Measurements from ENCODE around the gene MSH3. TPM values are rescaled to one million over a fixed set of nuclear protein-coding genes. Genes with fewer than 3 reads are reported as not detected.

Gene MSH3
- total RNA-seq, 2 donors from 2014 or later, result 12.6 to 14.9 TPM

GRCh38 chr5:80764786-80765185 lies 110.3 kb downstream of the MSH3 start:
- Histone ChIP-seq H3K4me1 (replicated peaks) (no peaks in the 10 kb centered on the region), H3K36me3 (no peaks in the 10 kb centered on the region), H3K27me3 (replicated peaks; ENCODE audit: insufficient read depth) (no peaks in the 10 kb centered on the region), H3K9me3 (no peaks in the 10 kb centered on the region), H3K4me3 (no peak overlapping the region), H3K27ac (peak overlapping the region in 1 of 2 donors; percentile 15)
- intact Hi-C loops (cut with DNase I), result no loop called here
- WGBS, result 92% methylated on average over 1 of the region's 1 CpG
- no peak for TF ChIP-seq CTCF (IDR thresholded peaks at IDR 0.05)
- TF ChIP-seq POLR2A (IDR thresholded peaks at IDR 0.05), result no peak
- no peak for TF ChIP-seq POLR2AphosphoS5 (IDR thresholded peaks at IDR 0.05)
- DNase-seq (ENCODE audit: low spot score), result no peak

GRCh38 chr5:80777347-80778287 lies 123.2 kb downstream of the MSH3 start:
- no peak for TF ChIP-seq POLR2AphosphoS5 (IDR thresholded peaks at IDR 0.05)
- 79% methylated on average over 4 of the region's 4 CpGs for WGBS
- Histone ChIP-seq H3K4me1 (replicated peaks) (no peaks in the 10 kb centered on the region), H3K27me3 (replicated peaks; ENCODE audit: insufficient read depth) (no peaks in the 10 kb centered on the region), H3K27ac (no peak overlapping the region), H3K9me3 (no peaks in the 10 kb centered on the region), H3K4me3 (no peak overlapping the region), H3K36me3 (no peaks in the 10 kb centered on the region)
- DNase-seq (ENCODE audit: low spot score), result no peak
- intact Hi-C loops (cut with DNase I), result no loop called here

- Histone ChIP-seq H3K9me3 (no peaks in the 10 kb centered on the region), H3K36me3 (no peaks in the 10 kb centered on the region), H3K4me3 (no peak overlapping the region), H3K27ac (no peak overlapping the region), H3K27me3 (replicated peaks; ENCODE audit: insufficient read depth) (no peaks in the 10 kb centered on the region), H3K4me1 (replicated peaks) (no peaks in the 10 kb centered on the region)
- DNase-seq (ENCODE audit: low spot score), result no peak
- WGBS, result 97% methylated on average over 2 of the region's 2 CpGs
- TF ChIP-seq POLR2AphosphoS5 (IDR thresholded peaks at IDR 0.05) (no peak), CTCF (IDR thresholded peaks at IDR 0.05) (no peak), POLR2A (IDR thresholded peaks at IDR 0.05) (no peak)
- intact Hi-C loops (cut with DNase I), result no loop called here
Measured at GRCh38 chr5:80780024-80780423, 125.6 kb downstream of the MSH3 start.

- WGBS, result 89% methylated on average over 8 of the region's 8 CpGs
- intact Hi-C loops (cut with DNase I), result no loop called here
- no peaks in the 10 kb centered on the region for H3K36me3 ChIP-seq
- no peaks in the 10 kb centered on the region for H3K4me1 ChIP-seq (replicated peaks)
- H3K9me3 ChIP-seq, result no peaks in the 10 kb centered on the region
- no peak overlapping the region for H3K4me3 ChIP-seq
- H3K27ac ChIP-seq, result no peak overlapping the region
- no peak for DNase-seq (ENCODE audit: low spot score)
- no peak for TF ChIP-seq POLR2A (IDR thresholded peaks at IDR 0.05)
- TF ChIP-seq CTCF (IDR thresholded peaks at IDR 0.05), result no peak
- TF ChIP-seq POLR2AphosphoS5 (IDR thresholded peaks at IDR 0.05), result no peak
- H3K27me3 ChIP-seq (replicated peaks; ENCODE audit: insufficient read depth), result no peaks in the 10 kb centered on the region
Measured at GRCh38 chr5:80780761-80781285, 126.4 kb downstream of the MSH3 start.

- Histone ChIP-seq H3K27me3 (replicated peaks; ENCODE audit: insufficient read depth) (no peaks in the 10 kb centered on the region), H3K4me1 (replicated peaks) (no peaks in the 10 kb centered on the region), H3K27ac (no peak overlapping the region), H3K9me3 (no peaks in the 10 kb centered on the region), H3K36me3 (no peaks in the 10 kb centered on the region), H3K4me3 (no peak overlapping the region)
- intact Hi-C loops (cut with DNase I), result no loop called here
- DNase-seq (ENCODE audit: low spot score), result no peak
- 95% methylated on average over 1 of the region's 1 CpG for WGBS
- no peak for TF ChIP-seq POLR2AphosphoS5 (IDR thresholded peaks at IDR 0.05)
- no peak for TF ChIP-seq CTCF (IDR thresholded peaks at IDR 0.05)
- no peak for TF ChIP-seq POLR2A (IDR thresholded peaks at IDR 0.05)
Measured at GRCh38 chr5:80781356-80781755, 126.9 kb downstream of the MSH3 start.

Measured in prostate gland (tissue), 2 donors.